HG02981 (cell line): Measurements from ENCODE around the gene ZACN.
"Not testable (repeated sequence)": the region's sequence is repeated elsewhere in the genome, so short reads cannot be mapped to it uniquely, and the experiment has no call there.

Experiments used
- ATAC-seq: cut with Tn5 transposase; IDR thresholded peaks from one replicate; pipeline ENCODE4 v1.9.1; 2021; ENCODE audit warnings: mild to moderate bottlenecking, moderate library complexity; ENCODE audit not compliant: unreplicated experiment

ZACN gene

DNA sequence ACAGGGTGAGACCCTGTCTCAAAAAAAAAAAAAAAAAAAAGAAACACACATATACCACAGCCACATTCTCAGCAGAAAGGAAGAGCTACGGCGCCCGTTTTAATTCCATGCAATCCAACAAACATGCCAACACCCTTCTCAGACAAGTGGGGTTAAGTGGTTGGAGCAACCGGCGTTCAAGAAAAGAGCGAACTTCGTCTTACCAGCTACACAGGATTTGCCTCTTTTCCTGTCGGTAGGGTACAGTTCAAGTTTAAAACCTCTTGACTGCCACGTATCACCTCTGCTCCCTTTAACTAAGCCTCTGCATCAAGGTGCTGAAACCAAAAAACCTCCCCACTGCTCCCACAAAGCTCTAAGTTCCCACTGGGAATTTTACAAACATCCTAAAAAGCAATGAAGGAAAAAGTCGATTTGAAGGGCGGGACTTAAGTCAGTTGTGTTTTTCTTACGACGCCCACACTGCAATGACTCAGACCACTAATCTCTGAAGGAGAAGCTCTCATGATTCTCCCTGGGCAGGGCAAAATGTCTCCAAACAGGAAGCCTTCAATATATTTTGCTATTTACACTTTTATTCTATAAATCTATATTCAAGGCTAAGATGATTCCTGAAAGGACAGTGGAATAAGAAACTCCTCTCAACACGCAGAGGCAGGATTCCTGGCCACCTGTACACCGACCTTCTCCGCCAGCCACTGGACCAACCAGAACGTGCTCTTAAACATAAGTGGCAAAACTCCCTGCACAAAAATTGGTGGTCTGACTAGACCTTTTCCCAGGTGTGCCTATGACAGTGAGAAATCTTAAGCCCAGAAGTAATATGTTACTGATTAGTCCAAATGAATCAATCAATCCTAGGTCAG, 25.5 kb upstream of the ZACN start:
- no peak for ATAC-seq

DNA sequence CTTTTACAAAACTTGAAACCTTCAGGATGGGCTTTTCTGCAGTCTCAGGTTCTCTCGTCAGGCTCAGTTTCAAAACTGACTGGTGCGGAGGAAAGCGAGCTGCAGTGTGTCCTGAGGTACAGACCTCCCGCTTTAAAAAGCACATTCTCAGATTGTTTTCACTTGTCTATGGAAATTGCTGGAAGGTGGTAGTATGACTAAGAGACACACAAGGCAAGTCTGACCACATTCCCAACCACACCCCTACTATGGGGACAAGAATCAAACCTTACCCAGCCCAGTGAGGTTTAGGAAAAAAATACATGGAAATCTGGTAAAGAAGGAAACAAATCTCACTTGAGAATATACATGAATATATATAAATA, 24.9 kb upstream of the ZACN start:
- no peak for ATAC-seq

DNA sequence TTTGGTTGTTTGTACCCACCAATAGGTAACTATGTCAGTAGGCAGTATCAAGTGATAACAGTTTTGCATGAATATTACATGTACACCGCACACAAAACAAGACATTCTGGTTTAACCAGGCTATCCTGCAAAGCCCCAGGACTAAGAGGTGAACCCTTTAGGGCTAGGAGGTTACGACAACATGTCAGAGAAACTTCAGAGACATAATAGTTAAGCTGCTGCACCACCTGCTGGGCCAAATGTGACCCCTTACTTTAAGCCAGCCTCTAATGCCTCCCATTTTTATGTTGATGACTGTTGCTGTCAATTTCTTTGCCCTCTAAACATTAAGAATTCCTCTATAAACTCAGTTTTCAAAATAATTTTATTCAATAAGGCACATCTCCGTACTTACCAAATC, 22.1 kb upstream of the ZACN start:
- ATAC-seq, result no peak

DNA sequence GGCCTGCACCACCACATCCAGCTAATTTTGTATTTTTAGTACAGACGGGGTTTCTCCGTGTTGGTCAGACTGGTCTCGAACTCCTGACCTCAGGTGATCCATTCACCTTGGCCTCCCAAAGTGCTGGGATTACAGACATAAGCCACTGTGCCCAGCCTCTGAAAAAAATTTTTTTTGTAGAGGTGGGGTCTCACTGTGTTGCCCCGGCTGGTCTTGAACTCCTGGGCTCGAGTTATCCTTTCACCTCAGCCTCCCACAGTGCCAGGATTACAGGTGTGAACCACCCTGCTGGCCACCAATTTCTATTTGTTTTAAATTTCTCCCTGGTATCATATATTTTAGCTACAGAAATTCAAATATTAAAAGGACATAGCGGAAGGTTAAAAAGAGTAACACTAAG, 20.7 kb upstream of the ZACN start:
- not testable (repeated sequence) for ATAC-seq

DNA sequence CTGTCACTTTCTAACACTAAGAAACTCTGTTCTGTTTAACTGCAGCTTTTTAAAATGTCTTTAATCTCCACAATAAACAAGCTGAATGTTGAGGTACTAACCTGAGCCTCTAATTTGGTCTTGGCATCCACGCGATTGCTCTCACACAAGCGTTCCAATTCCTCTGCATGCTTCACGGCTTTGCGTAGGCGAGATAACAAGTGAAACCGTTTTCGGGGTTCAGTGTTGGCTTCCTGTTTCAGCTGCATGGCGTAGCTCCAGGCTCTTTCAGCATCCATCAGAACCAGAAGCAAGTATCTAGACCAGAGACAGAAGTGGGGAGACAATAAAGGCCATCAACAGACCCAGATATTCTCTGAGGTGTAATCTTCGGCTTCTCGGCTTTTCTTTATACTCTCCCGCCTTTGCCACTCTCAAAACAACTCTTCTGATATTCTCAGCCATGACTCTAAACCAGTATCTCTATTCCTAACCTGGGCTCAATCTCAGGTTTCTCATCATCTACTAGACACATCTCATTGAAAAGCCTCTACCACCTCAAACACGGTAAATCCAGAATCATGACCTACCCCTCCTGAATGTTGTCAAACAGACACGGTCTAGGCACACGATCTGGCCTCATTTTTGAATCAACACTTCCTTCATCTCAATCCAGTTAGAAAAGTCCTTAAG, 15.0 kb upstream of the ZACN start:
- ATAC-seq, result no peak

DNA sequence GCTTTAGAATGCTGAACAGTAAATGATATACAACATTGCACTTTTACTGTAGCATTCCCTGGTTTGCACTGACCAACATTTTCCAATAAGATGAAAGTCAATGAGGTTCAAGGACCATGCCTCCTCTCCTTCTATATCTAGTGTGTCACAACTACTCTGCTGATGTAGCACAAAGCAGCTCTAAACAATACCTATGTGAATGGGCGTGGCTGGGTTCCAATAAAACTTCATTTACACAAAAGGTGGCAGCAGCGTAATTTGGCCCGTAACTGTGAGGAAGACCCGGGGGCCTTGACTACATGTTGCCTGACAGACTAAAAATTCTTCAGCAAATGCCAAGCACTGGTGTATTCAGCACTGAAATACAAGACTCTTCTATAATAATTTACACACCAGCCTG, 13.2 kb upstream of the ZACN start:
- ATAC-seq, result no peak

DNA sequence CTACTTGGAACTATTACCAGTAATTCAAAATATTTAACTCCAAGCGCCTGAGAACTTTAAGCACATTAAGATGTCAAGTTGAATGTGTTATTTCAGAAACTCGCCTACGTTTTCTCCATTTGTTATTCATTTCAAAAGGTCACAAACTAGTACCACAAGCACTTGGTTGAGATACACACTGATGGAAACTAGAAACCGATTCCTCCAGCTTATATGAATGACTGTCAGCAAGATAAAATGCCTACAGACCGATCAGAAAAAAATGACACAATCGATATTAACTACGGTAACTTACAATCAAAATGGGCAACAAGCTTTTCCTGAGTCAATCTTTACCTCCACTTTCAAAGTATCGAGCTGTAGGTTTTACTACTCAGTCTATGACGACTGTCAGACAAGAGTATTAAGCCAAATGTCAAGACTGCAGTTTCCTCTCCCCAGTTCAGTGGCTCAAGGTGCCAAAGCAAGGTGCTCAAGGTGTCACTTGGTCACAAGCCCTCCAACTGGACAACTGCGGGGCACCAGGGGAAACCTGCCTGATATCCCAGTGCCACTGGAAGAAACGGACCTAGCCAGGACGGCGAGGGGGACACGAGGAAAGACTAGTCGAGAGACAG, 7.3 kb upstream of the ZACN start:
- no peak for ATAC-seq

DNA sequence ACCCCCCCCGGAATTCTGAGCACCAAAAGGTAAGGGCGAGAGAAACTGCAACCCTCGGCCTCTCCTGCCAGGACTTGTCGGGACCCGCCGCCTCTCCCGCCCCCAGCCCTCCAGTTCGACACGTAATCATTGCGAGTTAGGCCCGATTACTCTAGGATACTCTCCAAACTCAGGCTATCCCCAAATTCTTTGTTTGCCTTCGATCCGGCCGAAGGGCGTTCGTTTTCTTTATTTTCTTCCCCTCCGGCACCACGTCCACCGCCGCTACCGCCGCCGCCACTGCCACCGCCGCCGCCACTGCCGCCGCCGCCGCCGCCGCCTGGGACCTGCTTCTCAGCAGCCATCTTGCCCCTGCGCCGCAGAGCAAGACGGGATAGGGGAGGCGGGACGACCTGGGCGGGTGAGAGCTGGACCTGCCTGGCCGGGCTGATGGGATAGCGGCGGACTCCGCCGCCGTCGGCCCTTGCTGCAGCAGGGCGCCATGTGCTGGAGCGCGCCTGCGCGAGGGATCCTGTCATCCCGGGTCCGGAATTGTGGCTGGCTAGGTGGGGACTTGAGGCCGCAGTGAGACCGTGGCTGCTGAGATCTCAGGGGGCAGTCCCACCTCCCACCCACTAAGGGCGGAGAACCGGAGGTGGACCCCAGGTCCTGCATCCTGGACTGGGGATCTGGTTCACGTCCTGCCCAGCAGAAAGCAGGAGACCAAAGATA, 6.7 kb upstream of the ZACN start, which contains the start of gene SRP68:
Gene SRP68, minus strand, starts transcription at position 370 of the 711 bp plus-strand sequence. Its CDS starts 26 bp downstream, at position 344.
- peak; percentile 66 for ATAC-seq

DNA sequence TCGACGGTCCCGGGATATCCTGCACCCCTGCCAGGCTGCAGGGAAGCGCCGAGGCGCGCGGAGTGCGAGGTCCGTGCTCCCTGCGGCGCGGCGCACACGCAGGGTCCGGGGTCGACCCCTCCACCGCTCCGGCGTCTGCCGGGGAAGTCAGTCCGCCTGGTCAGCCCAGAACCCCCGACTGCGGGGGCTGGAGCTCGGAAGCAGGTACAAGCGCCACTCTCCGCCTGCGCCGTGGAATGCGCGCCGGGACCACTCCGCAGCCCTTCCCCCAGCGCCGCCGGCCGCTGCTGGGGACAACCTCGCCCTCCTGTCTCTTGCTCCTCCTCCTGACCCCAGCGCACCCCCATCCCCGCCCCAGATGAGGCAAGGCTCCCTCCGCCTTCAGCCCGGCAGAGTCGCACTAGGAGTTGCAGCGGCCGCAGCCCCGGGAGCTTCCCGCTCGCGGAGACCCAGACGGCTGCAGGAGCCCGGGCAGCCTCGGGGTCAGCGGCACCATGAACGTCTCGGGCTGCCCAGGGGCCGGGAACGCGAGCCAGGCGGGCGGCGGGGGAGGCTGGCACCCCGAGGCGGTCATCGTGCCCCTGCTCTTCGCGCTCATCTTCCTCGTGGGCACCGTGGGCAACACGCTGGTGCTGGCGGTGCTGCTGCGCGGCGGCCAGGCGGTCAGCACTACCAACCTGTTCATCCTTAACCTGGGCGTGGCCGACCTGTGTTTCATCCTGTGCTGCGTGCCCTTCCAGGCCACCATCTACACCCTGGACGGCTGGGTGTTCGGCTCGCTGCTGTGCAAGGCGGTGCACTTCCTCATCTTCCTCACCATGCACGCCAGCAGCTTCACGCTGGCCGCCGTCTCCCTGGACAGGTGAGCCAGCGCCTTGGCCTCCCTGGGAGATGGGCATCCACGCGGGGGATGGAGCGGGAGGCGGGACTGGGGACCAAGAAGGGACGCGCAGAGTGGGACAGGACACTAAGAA, 4.3 kb upstream of the ZACN start, which contains the start of gene GALR2:
Gene GALR2, plus strand, starts transcription at position 392 of the 974 bp plus-strand sequence. Its CDS starts 103 bp downstream, at position 495.
- ATAC-seq, result no peak

DNA sequence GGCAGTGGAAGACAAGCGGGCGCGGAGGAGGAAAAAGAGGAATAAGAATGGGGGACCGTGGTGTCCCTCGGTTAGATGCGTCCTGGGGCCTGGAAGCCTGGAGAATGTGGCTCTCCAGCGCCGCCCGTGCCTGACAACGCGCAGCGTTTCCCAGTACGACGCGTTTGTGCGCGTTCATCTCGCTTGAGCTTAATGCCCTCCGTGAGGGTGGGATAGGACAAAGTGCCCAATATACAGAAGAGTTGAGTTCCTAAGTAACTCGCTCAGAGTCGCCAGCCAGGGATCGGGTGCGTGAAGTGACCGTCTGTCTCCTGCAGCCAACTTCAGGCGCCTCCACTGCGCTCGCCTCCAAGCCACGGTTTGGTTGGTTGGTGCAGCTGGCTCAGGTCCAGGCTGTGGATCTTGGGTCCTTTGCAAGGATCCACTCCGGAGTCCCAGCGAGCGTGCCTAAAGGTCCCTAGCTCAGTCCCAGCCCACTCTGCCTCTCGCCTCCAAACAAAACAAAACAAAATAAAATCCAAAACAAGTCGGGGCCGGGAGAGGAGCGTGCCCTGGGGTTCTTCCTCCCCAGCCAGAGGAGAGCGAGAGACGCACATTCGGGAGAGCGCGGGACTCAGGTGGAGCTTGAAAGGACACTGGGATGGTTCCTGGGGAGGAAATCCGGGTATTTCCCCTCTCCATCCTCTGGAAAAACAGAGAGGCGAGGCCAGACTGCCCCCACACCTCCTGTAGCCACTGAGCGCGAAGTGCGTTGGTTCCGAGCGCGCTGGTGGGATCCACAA, 3.4 kb upstream of the ZACN start:
- ATAC-seq, result no peak

DNA sequence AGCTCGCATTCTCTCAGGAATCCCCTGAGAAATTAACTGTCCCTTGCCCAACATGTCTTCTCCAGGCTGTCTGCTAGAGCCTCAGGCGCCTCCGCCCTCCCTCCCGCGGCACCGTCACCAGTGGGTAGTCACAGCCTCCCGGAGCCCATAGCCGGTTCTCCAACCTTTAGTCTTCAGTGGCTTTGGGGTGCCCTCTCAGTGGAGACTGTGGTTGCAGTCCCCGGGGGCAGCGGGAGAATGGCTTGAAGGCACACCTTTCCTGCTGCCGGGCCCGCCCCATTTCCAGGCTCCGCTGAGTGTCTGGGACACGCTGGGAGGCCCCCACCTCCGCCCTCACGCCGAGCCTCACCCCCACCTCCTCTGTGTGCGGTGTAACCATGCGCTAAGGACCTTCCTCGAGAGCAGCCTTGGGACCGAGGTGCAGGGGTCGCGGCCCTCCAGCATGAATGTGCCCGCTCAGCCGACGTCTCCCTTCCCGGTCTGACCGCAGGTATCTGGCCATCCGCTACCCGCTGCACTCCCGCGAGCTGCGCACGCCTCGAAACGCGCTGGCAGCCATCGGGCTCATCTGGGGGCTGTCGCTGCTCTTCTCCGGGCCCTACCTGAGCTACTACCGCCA, 2.7 kb upstream of the ZACN start:
- ATAC-seq, result no peak

DNA sequence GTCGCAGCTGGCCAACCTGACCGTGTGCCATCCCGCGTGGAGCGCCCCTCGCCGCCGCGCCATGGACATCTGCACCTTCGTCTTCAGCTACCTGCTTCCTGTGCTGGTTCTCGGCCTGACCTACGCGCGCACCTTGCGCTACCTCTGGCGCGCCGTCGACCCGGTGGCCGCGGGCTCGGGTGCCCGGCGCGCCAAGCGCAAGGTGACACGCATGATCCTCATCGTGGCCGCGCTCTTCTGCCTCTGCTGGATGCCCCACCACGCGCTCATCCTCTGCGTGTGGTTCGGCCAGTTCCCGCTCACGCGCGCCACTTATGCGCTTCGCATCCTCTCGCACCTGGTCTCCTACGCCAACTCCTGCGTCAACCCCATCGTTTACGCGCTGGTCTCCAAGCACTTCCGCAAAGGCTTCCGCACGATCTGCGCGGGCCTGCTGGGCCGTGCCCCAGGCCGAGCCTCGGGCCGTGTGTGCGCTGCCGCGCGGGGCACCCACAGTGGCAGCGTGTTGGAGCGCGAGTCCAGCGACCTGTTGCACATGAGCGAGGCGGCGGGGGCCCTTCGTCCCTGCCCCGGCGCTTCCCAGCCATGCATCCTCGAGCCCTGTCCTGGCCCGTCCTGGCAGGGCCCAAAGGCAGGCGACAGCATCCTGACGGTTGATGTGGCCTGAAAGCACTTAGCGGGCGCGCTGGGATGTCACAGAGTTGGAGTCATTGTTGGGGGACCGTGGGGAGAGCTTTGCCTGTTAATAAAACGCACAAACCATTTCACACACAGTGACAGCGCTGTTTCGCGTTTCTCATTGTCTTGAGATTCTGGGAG, 2.0 kb upstream of the ZACN start:
- no peak for ATAC-seq

DNA sequence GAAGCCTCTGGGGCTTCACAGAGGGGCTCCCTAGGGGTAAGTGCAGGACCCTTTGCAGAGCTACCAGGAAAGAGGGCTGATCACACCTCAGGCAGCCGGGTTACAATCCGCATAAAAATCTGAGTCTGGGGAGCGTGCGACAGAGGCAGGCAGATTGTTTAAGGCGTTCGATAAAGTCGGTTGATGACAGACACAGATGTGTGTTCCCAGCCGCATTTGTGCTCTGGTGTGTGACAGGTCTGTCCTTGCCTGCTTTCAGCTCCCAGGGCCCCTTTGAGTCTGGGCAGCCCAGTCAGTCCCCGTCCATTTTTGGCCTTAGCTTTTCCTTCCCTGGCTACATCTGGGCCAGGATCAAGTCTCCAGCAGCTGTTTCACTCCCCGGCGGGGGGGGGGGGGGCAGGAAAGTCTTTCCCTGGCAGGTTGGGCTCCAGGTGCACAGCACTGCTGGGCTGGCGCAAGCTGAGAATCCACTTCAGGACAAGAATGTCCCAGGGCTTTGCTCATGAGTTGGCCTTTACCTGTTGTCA, 1.3 kb upstream of the ZACN start:
- no peak for ATAC-seq

DNA sequence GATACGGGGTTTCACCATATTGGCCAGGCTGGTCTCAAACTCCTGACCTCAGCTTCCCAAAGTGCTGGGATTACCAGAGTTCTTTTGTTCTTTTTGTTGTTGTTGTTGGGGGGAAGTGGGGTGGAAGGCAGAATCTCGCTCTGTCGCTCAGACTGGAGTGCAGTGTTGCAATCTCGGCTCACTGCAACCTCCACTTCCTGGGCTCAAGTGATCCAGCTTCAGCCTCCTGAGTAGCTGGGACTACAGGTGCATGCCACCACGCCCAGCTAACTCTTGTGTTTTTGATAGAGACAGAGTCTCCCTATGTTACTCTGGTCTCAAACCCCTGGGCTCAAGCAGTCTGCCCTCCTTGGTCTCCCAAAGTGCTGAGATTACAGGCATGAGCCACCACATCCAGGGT, 612 bp upstream of the ZACN start:
- ATAC-seq, result not testable (repeated sequence)

DNA sequence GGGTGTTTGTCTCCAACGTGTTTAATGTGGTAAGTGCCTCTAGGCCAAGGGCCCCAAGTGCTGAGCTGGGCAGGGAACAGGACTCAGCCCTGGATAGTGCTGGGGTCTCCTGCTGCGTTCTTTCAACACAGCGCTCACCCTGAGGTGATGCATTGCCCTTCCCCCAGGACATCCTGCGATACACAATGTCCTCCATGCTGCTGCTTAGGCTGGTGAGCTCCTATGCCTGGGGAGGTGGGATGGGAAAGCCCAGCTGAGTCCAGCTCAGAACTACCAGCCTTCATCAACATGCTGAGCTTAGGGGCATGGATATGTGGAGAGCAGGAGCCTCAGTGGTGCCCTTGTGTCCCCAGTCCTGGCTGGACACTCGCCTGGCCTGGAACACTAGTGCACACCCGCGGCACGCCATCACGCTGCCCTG, 563 bp downstream of the ZACN start:
- no peak for ATAC-seq

DNA sequence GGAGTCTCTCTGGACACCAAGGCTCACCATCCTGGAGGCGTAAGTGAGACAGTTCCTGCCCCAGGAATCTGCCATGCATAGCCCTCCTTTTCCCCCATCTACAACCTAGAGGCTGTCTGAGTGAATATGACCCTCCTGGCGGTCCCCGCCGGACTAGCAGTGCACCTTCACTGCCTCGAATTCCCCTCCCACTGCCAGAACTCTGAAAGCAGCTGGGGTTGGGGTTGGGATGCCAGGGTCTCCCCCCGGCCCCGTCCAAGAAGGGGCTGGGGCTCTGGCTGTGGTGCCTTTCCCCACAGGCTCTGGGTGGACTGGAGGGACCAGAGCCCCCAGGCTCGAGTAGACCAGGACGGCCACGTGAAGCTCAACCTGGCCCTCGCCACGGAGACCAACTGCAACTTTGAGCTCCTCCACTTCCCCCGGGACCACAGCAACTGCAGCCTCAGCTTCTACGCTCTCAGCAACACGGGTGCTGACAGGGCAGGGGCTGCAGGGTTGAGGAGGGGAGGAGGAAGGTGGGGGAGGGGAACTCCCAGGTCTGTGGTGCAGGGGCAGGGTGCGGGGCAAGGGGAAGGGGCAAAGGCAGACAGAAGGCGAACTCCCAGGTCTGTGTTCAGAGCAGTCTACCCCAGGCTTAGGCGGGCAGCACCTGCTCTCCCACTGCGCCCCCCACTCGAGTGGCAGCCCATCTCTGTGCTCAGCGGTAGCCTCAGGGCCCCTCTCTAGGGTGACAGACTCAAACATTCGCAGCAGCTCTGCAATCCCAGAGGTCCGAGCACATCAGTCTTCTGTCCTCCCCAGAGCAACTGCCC, 1.2 kb downstream of the ZACN start:
- no peak for ATAC-seq

DNA sequence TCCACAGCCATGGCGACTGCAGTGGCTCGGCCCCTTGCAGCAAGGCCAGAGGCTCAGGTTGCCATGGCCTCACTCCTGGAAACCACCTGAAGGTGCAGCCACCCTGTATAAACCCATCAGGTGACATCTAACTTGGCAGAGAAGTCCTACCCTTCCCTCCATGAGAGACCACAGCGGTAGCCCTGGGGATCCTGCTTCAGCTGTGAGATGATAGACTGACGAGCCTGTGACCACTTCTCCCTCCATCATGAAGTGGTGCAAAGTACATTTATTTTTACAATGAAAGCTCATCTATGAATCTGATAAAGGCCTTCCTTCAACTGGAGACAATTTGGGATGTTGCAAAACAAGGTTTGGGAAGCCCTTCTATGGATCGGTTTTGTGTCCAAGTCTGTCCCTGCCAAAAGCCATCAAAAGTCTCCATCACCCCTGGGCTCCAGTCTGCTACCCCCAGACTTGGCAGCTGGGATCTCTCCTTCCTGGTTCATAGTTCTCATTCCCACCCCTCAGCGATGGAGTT, 1.8 kb downstream of the ZACN start:
- ATAC-seq, result no peak
